Left ventricle myocardium superior (tissue), 1 donor: ENCODE measurements around the gene ZNF277. TPM values are rescaled to one million over a fixed set of nuclear protein-coding genes. Genes with fewer than 3 reads are reported as not detected.
A peak's percentile ranks its signal among the peaks of the same experiment; 100 is the strongest.
"Not testable (repeated sequence)": the region's sequence is repeated elsewhere in the genome, so short reads cannot be mapped to it uniquely, and the experiment has no call there.

Experiments
- ATAC-seq: fragments of 200-7000 bp; cut with Tn5 transposase; one replicate; pipeline ENCODE4 v1.9.1; 2020; ENCODE audit warnings: mild to moderate bottlenecking, moderate library complexity
- DNase-seq: peaks from one replicate; pipeline ENCODE4 v3.0.0-alpha.2; 2020
- intact Hi-C: fragments of 100-400 bp; cut with micrococcal nuclease; formaldehyde crosslinking; loops from one replicate; pipeline ENCODE4 v1.11.0; 2022
- total RNA-seq: library from RNA; stranded (reverse); fragmentation: NEBNext Ultra II Directional; extraction: Animal tissue kit (Norgen Biotek cat#: 25700); gene quantifications from one replicate; pipeline ENCODE4 v1.2.1, GENCODE V29; 2021
- donor health status: DM: no; HTN: yes; CAD: no; lungs with severe emphysema.

ZNF277 gene
- total RNA-seq, 1 donor from 2014 or later = 17.0 TPM

- ATAC-seq (no peak), DNase-seq (no peak)
- intact Hi-C loops = no loop called here
These were observed 30.1 kb downstream of the ZNF277 start for GRCh38 chr7:112236597-112236996.

GRCh38 chr7:112238330-112238729, 31.8 kb downstream of the ZNF277 start:
- ATAC-seq = no peak
- DNase-seq = no peak
- intact Hi-C loops = no loop called here

- intact Hi-C loops = no loop called here
- DNase-seq (no peak), ATAC-seq (peak; percentile 23)
These were observed 32.5 kb downstream of the ZNF277 start for GRCh38 chr7:112238852-112239610.

GRCh38 chr7:112248598-112248997, 42.1 kb downstream of the ZNF277 start:
- intact Hi-C loops = no loop called here
- ATAC-seq = no peak
- no peak for DNase-seq

- intact Hi-C loops, DNase-seq, ATAC-seq: not testable (repeated sequence)
These were observed 43.5 kb downstream of the ZNF277 start for GRCh38 chr7:112249967-112250366.

- no peak for ATAC-seq
- intact Hi-C loops = no loop called here
- DNase-seq = no peak
These were observed 45.6 kb downstream of the ZNF277 start for GRCh38 chr7:112252141-112252540.

- no peak for DNase-seq
- no peak for ATAC-seq
- intact Hi-C loops = no loop called here
These were observed 46.2 kb downstream of the ZNF277 start for GRCh38 chr7:112252691-112253090.

- DNase-seq (no peak), ATAC-seq (no peak)
- intact Hi-C loops = no loop called here
These were observed 47.7 kb downstream of the ZNF277 start for GRCh38 chr7:112254156-112254555.

- ATAC-seq = no peak
These were observed 48.4 kb downstream of the ZNF277 start for GRCh38 chr7:112254709-112255387.

GRCh38 chr7:112255388-112255720, 48.9 kb downstream of the ZNF277 start:
- DNase-seq (no peak), ATAC-seq (no peak)
- intact Hi-C loops = no loop called here

More at GRCh38 chr7:112254709-112255387, 48.4 kb downstream of the ZNF277 start:
- intact Hi-C loops = no loop called here
- no peak for DNase-seq

GRCh38 chr7:112257073-112257472, 50.6 kb downstream of the ZNF277 start:
- intact Hi-C loops = no loop called here
- no peak for DNase-seq
- no peak for ATAC-seq

- intact Hi-C loops = no loop called here
- ATAC-seq (no peak), DNase-seq (no peak)
These were observed 54.4 kb downstream of the ZNF277 start for GRCh38 chr7:112260911-112261310.

GRCh38 chr7:112262036-112262435, 55.5 kb downstream of the ZNF277 start:
- no peak for ATAC-seq
- intact Hi-C loops = no loop called here
- no peak for DNase-seq

- DNase-seq (no peak), ATAC-seq (no peak)
- intact Hi-C loops = no loop called here
These were observed 56.5 kb downstream of the ZNF277 start for GRCh38 chr7:112262855-112263487.

- intact Hi-C loops = no loop called here
- DNase-seq (no peak), ATAC-seq (peak; percentile 20)
These were observed 57.0 kb downstream of the ZNF277 start for GRCh38 chr7:112263519-112263918.

GRCh38 chr7:112266141-112266540, 59.6 kb downstream of the ZNF277 start:
- ATAC-seq (no peak), DNase-seq (no peak)
- intact Hi-C loops = no loop called here

GRCh38 chr7:112266595-112267270, 60.2 kb downstream of the ZNF277 start:
- ATAC-seq (no peak), DNase-seq (no peak)
- intact Hi-C loops = no loop called here

- intact Hi-C loops = no loop called here
- ATAC-seq = no peak
- DNase-seq = no peak
These were observed 61.6 kb downstream of the ZNF277 start for GRCh38 chr7:112267944-112268691.

GRCh38 chr7:112271162-112271561, 64.7 kb downstream of the ZNF277 start:
- ATAC-seq (no peak), DNase-seq (no peak)
- intact Hi-C loops = no loop called here
